ENCODE measurements around the gene ZBTB42.
A peak's percentile ranks its signal among the peaks of the same experiment; 100 is the strongest.

ZBTB42 gene

DNA sequence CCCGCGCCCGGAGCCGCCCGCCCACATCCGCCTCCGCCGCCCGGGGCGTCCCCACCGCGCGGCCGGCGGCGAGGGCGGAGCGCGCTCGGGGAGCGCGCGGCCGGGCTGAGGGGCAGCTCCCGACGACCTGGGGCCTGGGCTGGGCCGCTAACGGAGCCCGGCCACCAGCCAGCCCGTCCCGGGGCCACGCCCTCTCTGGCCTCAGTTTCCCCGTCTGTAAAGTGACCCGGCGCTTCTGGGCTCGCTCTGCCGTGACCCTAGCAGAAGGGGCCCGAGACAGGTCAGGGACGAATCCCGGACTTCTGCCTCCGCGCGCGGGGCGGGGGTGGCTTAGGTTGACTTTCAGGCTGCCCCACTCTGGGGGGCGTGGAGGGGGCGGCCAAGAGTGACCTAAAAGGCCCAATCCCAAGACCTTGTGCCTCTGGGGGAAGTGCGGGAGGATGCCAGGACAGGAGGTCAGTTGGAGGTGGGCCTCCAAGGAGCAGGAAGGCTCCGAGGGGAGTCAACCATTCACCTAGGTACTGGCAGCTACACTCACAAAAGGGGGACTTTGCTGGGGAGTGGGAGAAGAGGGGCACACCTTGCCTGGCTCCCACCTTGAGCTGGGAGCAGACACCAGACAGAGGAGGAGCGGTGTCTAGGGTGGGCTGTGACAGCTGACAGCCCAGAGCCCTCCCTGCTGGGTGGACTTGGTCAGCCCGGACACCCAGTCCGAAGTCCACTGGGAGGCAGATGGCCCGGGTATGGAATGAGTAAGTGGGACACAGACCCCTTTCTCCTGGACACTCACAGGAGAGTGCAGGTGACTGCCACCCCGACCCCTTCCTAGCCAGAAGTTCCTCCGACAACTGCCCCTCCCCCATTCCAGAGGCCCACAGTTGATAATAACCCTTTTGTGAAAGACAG, 4.9 kb upstream of the ZBTB42 start:
- peak; percentile 57 for DNase-seq (ENCODE audit: low spot score)

GRCh38 chr14:104796687-104797081, 4.2 kb upstream of the ZBTB42 start:
- DNase-seq (ENCODE audit: low spot score) = no peak

GRCh38 chr14:104797115-104798044, 3.5 kb upstream of the ZBTB42 start:
- DNase-seq (ENCODE audit: low spot score) = no peak

GRCh38 chr14:104798300-104799243, 2.3 kb upstream of the ZBTB42 start:
- DNase-seq (ENCODE audit: low spot score) = no peak

DNA sequence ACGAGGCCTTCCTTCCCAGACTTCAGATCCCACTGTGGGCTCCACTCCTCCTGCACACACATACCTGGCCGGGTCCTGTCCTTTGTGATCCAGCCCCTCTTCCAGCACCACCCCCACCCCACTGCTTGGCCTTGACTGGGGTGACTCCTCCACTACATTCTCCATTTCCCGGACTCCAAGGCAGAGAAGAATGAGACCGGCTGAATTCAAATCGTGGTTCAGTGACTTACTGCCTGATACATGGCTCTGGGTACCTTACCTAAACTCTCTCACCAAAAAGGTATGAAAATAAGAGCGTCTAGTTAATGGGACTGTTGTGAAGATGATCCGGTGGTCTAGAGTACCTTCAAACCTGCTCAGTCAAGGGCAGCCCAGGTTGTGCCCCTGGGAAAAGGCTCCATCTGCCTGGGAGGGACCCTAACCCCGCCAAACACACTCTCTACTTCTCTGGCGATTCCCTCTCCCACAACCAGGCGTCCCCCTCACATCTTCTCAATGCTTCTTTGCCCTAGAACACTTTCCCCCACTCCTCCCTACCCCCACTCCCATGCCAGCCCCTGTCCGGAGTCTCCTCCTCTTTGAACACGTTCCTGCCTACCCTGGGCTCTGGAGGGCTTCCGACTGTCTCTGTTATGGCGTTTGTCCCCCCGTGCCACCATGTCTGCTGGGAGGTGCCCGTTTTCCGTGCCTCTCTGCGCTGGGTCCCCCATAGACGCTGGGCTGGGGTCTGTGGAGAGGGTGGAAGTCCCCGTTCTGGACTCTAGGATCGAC, 1.5 kb upstream of the ZBTB42 start:
- DNase-seq (ENCODE audit: low spot score) = no peak

DNA sequence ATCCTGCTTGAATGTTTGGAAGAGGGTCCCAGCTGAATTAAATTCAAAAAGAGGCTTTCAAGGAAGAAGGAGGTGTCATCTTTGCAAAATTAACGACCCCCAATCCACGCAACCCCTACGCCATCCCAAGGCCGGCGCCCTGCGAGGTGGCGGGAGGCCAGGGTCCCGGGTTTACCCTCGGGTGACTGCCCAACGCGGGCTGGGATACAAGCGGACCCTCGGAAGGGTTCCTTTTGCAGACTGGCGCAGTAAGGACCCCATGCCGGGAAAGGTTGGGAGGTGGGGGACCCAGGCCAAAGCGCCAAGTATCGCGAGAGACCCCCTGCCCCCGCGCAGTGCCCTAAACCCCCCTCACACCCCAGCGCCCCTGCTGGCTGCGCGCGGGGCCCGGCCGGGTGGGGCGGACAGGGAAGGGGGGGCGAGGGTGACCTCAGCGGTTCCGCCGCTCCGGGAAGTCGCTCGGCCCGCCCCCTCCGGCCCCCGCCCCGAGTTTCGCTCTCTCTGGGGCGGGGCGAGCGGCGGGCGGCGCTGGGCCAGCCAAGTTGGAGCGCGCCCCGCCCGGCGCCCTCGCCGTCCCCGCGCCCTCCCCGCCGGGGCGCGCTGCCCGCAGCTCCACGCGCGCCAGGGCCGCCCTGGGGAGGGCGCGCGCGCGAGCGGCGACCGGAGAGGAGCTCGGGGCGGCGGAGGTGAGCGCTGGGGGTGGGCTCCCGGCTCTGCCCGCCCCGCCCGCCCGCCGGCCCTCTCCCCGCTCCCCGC, 708 bp upstream of the ZBTB42 start:
- DNase-seq (ENCODE audit: low spot score) = peak; percentile 84

DNA sequence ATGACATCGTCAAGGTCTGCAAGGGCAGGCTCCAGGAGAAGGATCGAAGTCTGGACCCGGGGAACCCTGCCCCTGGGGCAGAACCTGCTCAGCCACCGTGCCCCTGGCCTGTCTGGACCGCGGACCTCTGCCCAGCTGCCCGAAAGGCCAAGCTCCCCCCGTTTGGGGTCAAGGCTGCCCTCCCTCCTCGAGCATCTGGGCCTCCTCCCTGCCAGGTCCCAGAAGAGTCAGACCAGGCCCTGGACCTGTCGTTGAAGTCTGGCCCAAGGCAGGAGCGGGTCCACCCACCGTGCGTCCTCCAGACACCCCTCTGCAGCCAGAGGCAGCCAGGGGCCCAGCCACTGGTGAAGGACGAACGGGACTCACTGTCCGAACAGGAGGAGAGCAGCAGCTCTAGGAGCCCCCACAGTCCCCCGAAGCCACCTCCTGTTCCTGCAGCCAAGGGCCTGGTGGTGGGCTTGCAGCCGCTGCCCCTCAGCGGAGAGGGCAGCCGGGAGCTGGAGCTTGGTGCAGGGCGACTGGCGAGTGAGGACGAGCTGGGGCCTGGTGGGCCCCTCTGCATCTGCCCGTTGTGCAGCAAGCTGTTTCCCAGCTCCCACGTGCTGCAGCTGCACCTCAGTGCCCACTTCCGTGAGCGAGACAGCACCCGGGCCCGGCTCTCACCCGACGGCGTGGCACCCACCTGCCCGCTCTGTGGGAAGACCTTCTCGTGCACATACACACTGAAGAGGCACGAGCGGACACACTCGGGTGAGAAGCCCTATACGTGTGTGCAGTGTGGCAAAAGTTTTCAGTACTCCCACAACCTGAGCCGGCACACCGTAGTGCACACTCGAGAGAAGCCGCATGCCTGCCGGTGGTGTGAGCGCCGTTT, 856 bp downstream of the ZBTB42 start:
- DNase-seq (ENCODE audit: low spot score) = no peak

- no peak for DNase-seq (ENCODE audit: low spot score)
Measured at GRCh38 chr14:104802394-104803184, 1.7 kb downstream of the ZBTB42 start.

DNA sequence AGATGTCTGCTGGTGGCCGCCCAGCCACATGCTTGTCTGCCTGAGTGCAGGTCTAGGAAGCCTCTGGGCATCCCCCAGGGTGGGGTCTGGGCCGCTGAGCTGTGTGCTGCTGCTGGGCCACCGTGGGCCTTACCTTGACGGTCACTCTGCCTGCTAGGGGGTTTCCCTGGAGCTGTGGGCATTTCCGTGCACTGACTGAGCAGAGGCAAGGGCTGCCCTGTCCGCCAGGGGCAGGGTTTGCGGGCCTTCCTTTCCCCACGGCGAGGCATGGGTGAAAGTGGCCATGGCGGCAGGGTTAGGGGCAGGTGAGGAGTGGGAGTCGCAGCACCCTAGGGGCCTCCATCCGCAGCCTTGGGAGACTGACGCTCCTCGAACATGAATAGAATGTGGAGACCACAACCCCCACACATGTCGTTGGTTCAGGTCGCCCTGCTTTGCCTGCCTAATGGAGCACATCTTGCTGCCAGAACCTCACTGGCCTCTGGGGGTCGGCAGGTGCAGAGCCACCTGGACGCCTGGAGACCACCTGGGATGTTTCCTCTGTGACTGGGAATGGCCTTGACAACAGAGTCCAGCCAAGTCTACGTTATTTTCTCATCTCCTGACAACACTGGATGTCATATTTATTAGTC, 2.5 kb downstream of the ZBTB42 start:
- no peak for DNase-seq (ENCODE audit: low spot score)

DNA sequence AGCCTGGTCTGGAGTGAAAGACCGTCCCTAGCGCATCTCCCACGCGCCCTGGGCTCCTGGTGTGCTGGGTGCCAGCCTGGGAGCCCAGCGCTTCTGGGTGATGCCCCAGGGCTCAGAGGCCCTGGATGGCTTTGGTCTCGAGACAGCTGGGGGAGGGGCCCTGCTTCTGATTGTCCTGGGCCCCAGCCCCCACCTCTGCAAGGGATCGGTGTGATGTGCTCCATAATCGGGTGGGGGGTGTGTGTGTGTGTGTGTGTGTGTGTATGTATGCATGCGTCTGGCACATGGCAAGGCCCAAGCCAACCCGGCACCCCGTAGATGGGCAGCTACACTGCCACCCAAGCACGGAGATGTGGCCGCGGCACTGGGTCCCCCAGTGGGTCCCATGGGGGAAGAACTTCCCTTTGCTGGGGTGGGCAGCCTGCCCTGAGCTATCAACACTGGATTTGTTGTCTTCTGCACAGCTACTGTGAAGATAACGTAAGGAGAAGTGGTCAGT, 3.1 kb downstream of the ZBTB42 start:
- no peak for DNase-seq (ENCODE audit: low spot score)

DNA sequence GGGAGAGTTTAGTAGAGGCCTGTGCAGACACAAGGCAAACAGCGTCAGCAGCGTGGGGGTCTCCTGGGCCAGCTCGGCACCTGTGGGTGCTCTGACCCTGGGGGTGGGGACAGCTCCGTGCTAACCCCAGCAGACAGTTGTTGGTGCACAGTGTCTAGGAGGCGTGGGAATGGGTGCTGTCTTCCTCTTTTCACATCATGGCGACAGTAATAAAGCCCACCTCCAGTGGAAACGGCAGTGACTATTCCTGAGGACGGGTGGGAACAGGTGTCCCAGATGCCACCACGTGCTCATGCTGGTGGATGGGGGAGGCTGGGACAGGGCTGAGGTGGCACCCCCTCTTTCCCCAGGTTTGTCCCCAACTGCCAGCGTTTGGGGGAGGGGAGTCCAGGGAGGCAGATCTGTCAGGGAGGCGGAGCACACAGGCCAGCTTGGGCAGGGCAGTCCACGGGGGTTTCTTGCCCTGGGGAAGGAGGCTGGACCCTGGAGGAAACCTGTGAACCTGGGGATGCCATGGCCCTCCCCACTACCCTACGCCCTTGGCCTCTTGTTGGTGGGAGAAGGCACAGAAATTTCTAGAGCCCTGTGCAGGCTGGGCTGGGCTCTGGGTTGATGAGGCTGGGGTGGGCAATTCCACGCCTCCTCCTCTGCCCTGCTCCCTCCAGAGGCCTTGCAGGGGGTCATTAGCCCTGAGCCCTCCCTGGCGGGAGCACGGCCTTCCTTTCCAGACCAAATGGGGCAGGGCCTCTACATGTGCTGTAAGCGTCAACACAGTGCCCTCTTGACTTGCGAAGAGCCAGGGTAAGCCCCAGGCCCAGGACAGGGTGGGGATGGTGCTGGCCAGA, 3.8 kb downstream of the ZBTB42 start:
- DNase-seq (ENCODE audit: low spot score) = no peak

- DNase-seq (ENCODE audit: low spot score) = no peak
Measured at GRCh38 chr14:104805326-104805678, 4.4 kb downstream of the ZBTB42 start.

DNA sequence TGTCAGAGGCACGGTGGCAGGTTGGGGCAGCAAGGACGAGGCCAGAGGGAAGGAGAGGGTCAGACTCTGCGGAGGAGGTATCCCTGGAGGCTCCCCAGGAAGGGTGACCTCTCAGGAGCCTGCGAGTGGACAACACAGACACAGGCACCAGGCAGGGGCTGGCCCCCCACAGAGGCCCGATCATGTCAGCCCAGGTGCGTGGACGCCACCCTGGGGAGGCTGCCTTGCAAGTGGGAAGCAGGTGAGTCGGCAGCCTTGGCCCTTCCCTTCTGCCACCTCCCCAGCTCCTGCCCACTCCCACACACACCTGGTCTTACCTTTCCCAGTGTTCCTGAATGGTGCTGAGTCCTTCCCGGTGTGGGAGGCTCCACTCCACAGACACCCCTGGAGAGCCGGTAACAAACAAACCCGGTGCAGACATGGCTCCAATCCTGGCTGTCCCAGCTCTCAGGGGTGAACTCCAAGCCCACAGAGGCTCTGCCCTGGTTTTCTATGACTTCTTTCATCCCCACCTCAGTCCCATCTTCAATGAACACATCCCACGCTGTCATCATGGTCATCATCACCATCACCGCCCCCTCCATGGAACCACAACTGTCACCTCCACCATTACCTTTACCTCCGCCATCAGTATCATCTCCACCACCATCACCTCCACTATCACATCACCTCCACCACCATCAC, 5.2 kb downstream of the ZBTB42 start:
- DNase-seq (ENCODE audit: low spot score) = no peak

GRCh38 chr14:104806625-104807465, 5.9 kb downstream of the ZBTB42 start:
- no peak for DNase-seq (ENCODE audit: low spot score)

GRCh38 chr14:104808456-104808855, 7.6 kb downstream of the ZBTB42 start:
- no peak for DNase-seq (ENCODE audit: low spot score)
